Testis (tissue), 3 donors: ENCODE measurements around the gene CSF1R. TPM values are rescaled to one million over a fixed set of nuclear protein-coding genes. Genes with fewer than 3 reads are reported as not detected.

Experiments used
- DNase-seq: peaks from one replicate; pipeline ENCODE4 v3.0.0-alpha.2; 2019
- H3K27ac ChIP-seq, 2 donors: fragments of 200-600 bp; sonication (generic); one replicate each; pipeline ENCODE4 v1.5.1; 2019
- H3K27me3 ChIP-seq: fragments of 200-600 bp; sonication (generic); one replicate; pipeline ENCODE4 v1.5.1; 2019
- H3K36me3 ChIP-seq: fragments of 200-600 bp; sonication (generic); one replicate; pipeline ENCODE4 v1.5.1; 2017; ENCODE audit warnings: low read depth; ENCODE audit errors: missing control alignments
- H3K4me1 ChIP-seq: fragments of 200-600 bp; sonication (generic); one replicate; pipeline ENCODE4 v1.5.1; 2019
- H3K4me3 ChIP-seq, 2 donors: fragments of 200-600 bp; sonication (generic); one replicate each; pipeline ENCODE4 v1.5.1; 2017 to 2019
- H3K9me3 ChIP-seq: fragments of 200-600 bp; sonication (generic); one replicate; pipeline ENCODE4 v1.5.1; 2017
- POLR2A ChIP-seq: fragments of 450-650 bp; IDR thresholded peaks from one replicate; pipeline ENCODE4 v1.6.1; 2017; ENCODE audit warnings: antibody characterized with exemption, mild to moderate bottlenecking, moderate library complexity
- WGBS, 2 donors: methylation state at CpG; one replicate each; pipeline ENCODE4 v1.1.5; 2018; 5-methylcytosine and 5-hydroxymethylcytosine counted together
- intact Hi-C: fragments of 100-400 bp; cut with DNase I; formaldehyde crosslinking; loops from one replicate; pipeline ENCODE4 v1.15.1; 2023; ENCODE audit warnings: low total_unique reads
- polyA plus RNA-seq: library from polyadenylated mRNA; stranded (reverse); fragments of 350-450 nt; fragmentation: Illumina TruSeq; extraction: RNeasy Lipid Tissue Mini Kit (QIAGEN cat#74804); gene quantifications from one replicate; pipeline ENCODE4 v1.2.3, GENCODE V29; 2014; ENCODE audit warnings: low read depth, low replicate concordance; ENCODE audit not compliant: insufficient read depth
- total RNA-seq, 2 donors: library from RNA; depleted of rRNA; stranded (reverse); fragments of >200 nt; gene quantifications; one replicate each; pipeline ENCODE4 v1.2.3, GENCODE V29; 2016
- TF ChIP-seq, protein P1 (sequence below), 3 experiments: fragments of 450-650 bp in 2 of 3; fragments of 200-600 bp in 1 of 3; sonication (generic) in 1 of 3; IDR thresholded peaks; one replicate each; pipeline ENCODE4 v1.5.1; 2016 to 2019; ENCODE audit warnings: antibody characterized with exemption in 3 of 3, mild to moderate bottlenecking in 2 of 3, moderate library complexity in 1 of 3

CSF1R gene
- total and polyA plus RNA-seq, 3 donors from 2014 or later = 4.3 to 25.4 (median 15.7) TPM

- Histone ChIP-seq H3K36me3 (no peaks in the 10 kb centered on the region), H3K27me3 (no peaks in the 10 kb centered on the region), H3K27ac (no peak overlapping the region), H3K4me1 (no peaks in the 10 kb centered on the region), H3K9me3 (no peaks in the 10 kb centered on the region), H3K4me3 (no peak overlapping the region)
- intact Hi-C loops = no loop called here
- 93 to 95% methylated on average over 9 of the region's 9 CpGs for WGBS, 2 donors
- no peak for DNase-seq
- TF ChIP-seq, protein P1, sequence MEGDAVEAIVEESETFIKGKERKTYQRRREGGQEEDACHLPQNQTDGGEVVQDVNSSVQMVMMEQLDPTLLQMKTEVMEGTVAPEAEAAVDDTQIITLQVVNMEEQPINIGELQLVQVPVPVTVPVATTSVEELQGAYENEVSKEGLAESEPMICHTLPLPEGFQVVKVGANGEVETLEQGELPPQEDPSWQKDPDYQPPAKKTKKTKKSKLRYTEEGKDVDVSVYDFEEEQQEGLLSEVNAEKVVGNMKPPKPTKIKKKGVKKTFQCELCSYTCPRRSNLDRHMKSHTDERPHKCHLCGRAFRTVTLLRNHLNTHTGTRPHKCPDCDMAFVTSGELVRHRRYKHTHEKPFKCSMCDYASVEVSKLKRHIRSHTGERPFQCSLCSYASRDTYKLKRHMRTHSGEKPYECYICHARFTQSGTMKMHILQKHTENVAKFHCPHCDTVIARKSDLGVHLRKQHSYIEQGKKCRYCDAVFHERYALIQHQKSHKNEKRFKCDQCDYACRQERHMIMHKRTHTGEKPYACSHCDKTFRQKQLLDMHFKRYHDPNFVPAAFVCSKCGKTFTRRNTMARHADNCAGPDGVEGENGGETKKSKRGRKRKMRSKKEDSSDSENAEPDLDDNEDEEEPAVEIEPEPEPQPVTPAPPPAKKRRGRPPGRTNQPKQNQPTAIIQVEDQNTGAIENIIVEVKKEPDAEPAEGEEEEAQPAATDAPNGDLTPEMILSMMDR (IDR thresholded peaks at IDR 0.05) = no peak
- no peak for TF ChIP-seq POLR2A
These were observed 30.3 kb downstream of the CSF1R start for GRCh38 chr5:150056075-150056443.

- TF ChIP-seq, protein P1 (IDR thresholded peaks at IDR 0.05) = no peak
- TF ChIP-seq POLR2A = no peak
These were observed 30.9 kb downstream of the CSF1R start for GRCh38 chr5:150055326-150056074.

GRCh38 chr5:150054569-150054968, 31.8 kb downstream of the CSF1R start:
- H3K4me3 ChIP-seq = no peak overlapping the region
- 83 to 95% methylated on average over 2 of the region's 2 CpGs for WGBS, 2 donors
- no peaks in the 10 kb centered on the region for H3K9me3 ChIP-seq
- H3K4me1 ChIP-seq = no peaks in the 10 kb centered on the region
- TF ChIP-seq POLR2A = no peak
- TF ChIP-seq, protein P1 (IDR thresholded peaks at IDR 0.05) = no peak
- intact Hi-C loops = no loop called here
- no peaks in the 10 kb centered on the region for H3K36me3 ChIP-seq
- no peak overlapping the region for H3K27ac ChIP-seq
- DNase-seq = no peak
- H3K27me3 ChIP-seq = no peaks in the 10 kb centered on the region

More at GRCh38 chr5:150055326-150056074, 30.9 kb downstream of the CSF1R start:
- Histone ChIP-seq H3K36me3 (no peaks in the 10 kb centered on the region), H3K27me3 (no peaks in the 10 kb centered on the region), H3K27ac (no peak overlapping the region), H3K4me3 (no peak overlapping the region), H3K9me3 (no peaks in the 10 kb centered on the region), H3K4me1 (no peaks in the 10 kb centered on the region)
- intact Hi-C loops = no loop called here
- 85 to 89% methylated on average over 14 of the region's 14 CpGs for WGBS, 2 donors
- no peak for DNase-seq

- 77 to 88% methylated on average over 8 to 14 of the region's 14 CpGs for WGBS, 2 donors
These were observed 32.5 kb downstream of the CSF1R start for GRCh38 chr5:150053713-150054392.

More at GRCh38 chr5:150053713-150054392, 32.5 kb downstream of the CSF1R start:
- Histone ChIP-seq H3K4me3 (no peak overlapping the region), H3K36me3 (no peaks in the 10 kb centered on the region), H3K27ac (no peak overlapping the region), H3K27me3 (no peaks in the 10 kb centered on the region), H3K4me1 (no peaks in the 10 kb centered on the region), H3K9me3 (no peaks in the 10 kb centered on the region)
- intact Hi-C loops = no loop called here
- no peak for TF ChIP-seq POLR2A
- TF ChIP-seq, protein P1 (IDR thresholded peaks at IDR 0.05) = no peak
- no peak for DNase-seq
